NCI-H1092 (cell line): ENCODE results near the gene SRGAP2B.
"Not testable (repeated sequence)": the region's sequence is repeated elsewhere in the genome, so short reads cannot be mapped to it uniquely, and the experiment has no call there.

Source experiments
- DNase-seq: peaks from one replicate; lab custom pipeline; 2025; lab: John Stamatoyannopoulos, UW

Gene SRGAP2B

GRCh38 chr1:145095284-145096057 is at the start of gene SRGAP2B, which contains the start of gene FAM72D:
Gene SRGAP2B, minus strand, starts transcription at chr1:145095328. Its CDS starts 2,427 bp downstream, at chr1:145092901.
Gene FAM72D, plus strand, starts transcription at chr1:145095974. Its CDS starts 874 bp downstream, at chr1:145096848.
- not testable (repeated sequence) for DNase-seq

GRCh38 chr1:145144264-145144913 is 49.3 kb upstream of the SRGAP2B start:
- not testable (repeated sequence) for DNase-seq

- not testable (repeated sequence) for DNase-seq
Measured at GRCh38 chr1:145140549-145140948, 45.4 kb upstream of the SRGAP2B start.

GRCh38 chr1:145134476-145134875 is 39.3 kb upstream of the SRGAP2B start:
- DNase-seq = not testable (repeated sequence)

- DNase-seq = not testable (repeated sequence)
Measured at GRCh38 chr1:145128697-145129469, 33.8 kb upstream of the SRGAP2B start.

GRCh38 chr1:145127144-145127543 is 32.0 kb upstream of the SRGAP2B start:
- DNase-seq = not testable (repeated sequence)

- not testable (repeated sequence) for DNase-seq
Measured at GRCh38 chr1:145125112-145125511, 30.0 kb upstream of the SRGAP2B start.

GRCh38 chr1:145123992-145124641 is 29.0 kb upstream of the SRGAP2B start:
- not testable (repeated sequence) for DNase-seq

GRCh38 chr1:145123062-145123395 is 27.9 kb upstream of the SRGAP2B start:
- DNase-seq = not testable (repeated sequence)

GRCh38 chr1:145122344-145123061 is 27.4 kb upstream of the SRGAP2B start:
- not testable (repeated sequence) for DNase-seq

- DNase-seq = not testable (repeated sequence)
Measured at GRCh38 chr1:145119842-145120241, 24.7 kb upstream of the SRGAP2B start.

- not testable (repeated sequence) for DNase-seq
Measured at GRCh38 chr1:145115587-145116493, 20.7 kb upstream of the SRGAP2B start.

GRCh38 chr1:145114560-145115057 is 19.5 kb upstream of the SRGAP2B start:
- not testable (repeated sequence) for DNase-seq

- not testable (repeated sequence) for DNase-seq
Measured at GRCh38 chr1:145112703-145113102, 17.6 kb upstream of the SRGAP2B start.

- DNase-seq = not testable (repeated sequence)
Measured at GRCh38 chr1:145111674-145112073, 16.5 kb upstream of the SRGAP2B start.

- DNase-seq = not testable (repeated sequence)
Measured at GRCh38 chr1:145103294-145103693, 8.2 kb upstream of the SRGAP2B start.

GRCh38 chr1:145101725-145102124 is 6.6 kb upstream of the SRGAP2B start:
- not testable (repeated sequence) for DNase-seq

GRCh38 chr1:145094655-145095211 is 395 bp downstream of the SRGAP2B start:
- DNase-seq = not testable (repeated sequence)

- not testable (repeated sequence) for DNase-seq
Measured at GRCh38 chr1:145093517-145094149, 1.5 kb downstream of the SRGAP2B start.
